Measurements from ENCODE around the gene CENPP. TPM values are rescaled to one million over a fixed set of nuclear protein-coding genes. Genes with fewer than 3 reads are reported as not detected.

CENPP gene
- total RNA-seq, 1 experiment from 2014 or later, result 4.2 TPM

DNA sequence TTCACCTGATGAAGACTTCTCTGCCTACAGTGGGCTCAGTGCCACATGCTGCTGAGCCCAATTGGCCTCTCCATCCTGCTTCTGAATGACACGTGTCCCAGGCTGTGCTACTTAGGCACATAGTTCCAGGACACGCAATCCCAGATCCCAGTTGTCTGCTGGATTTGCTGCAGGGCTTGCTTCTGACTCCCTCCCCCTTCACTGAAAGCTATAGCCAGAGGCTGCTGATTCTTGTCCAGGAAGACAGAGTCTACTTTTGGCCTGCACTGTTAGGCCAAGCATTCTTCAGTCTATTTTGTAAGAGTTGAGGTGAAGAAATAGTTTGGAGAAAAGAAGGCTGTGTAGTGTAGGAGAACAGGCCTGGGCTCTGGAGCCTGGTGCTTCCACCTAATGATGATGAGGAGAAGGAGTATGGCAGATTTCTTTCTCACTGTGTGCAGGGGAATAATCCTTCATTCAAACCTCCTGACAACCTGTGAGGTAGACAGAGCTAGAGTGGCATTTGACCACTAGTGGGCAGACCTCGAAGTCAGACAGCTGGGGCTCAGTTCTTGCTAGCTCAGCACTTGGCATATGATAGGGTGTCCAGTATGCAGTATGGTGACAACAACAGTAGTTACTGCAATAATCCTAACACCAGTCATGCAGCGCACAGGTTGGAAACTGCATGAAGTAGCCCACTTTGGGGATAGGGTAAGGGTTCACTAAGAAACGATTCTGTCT lies 176.1 kb downstream of the CENPP start:
- CTCF ChIA-PET, result interaction anchor here (0.8 to 2.7 kb wide), 8 partner anchors 8 to 116 kb away, joined by 3 to 5 read pairs (median 3); no protein-coding TSS in a partner anchor
- Mint-ChIP-seq H3K4me3 (ENCODE audit: unreplicated experiment) (peak overlapping the region; percentile 8), H3K27me3 (ENCODE audit: insufficient read depth, unreplicated experiment) (no peaks in the 10 kb centered on the region), H3K27ac (ENCODE audit: low read depth, unreplicated experiment) (peak overlapping the region; percentile 57), H3K36me3 (ENCODE audit: insufficient read depth, unreplicated experiment) (peaks cover 18% of the 10 kb centered on the region), H3K4me1 (ENCODE audit: insufficient read depth, unreplicated experiment) (peaks cover 28% of the 10 kb centered on the region), H3K9me3 (ENCODE audit: unreplicated experiment) (no peaks in the 10 kb centered on the region)
- intact Hi-C loops (cut with micrococcal nuclease), result loop anchor here (1.0 to 10.0 kb wide), 2 partner anchors 132 to 293 kb away; no protein-coding TSS in a partner anchor
- BruUV-seq (replicated peaks), result no TSS peak
- TF ChIP-seq, protein P1, sequence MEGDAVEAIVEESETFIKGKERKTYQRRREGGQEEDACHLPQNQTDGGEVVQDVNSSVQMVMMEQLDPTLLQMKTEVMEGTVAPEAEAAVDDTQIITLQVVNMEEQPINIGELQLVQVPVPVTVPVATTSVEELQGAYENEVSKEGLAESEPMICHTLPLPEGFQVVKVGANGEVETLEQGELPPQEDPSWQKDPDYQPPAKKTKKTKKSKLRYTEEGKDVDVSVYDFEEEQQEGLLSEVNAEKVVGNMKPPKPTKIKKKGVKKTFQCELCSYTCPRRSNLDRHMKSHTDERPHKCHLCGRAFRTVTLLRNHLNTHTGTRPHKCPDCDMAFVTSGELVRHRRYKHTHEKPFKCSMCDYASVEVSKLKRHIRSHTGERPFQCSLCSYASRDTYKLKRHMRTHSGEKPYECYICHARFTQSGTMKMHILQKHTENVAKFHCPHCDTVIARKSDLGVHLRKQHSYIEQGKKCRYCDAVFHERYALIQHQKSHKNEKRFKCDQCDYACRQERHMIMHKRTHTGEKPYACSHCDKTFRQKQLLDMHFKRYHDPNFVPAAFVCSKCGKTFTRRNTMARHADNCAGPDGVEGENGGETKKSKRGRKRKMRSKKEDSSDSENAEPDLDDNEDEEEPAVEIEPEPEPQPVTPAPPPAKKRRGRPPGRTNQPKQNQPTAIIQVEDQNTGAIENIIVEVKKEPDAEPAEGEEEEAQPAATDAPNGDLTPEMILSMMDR (IDR thresholded peaks at IDR 0.05; ENCODE audit: unreplicated experiment), result peak; percentile 47
- POLR2A ChIA-PET, result interaction anchor here (0.9 to 6.3 kb wide), 8 partner anchors 8 to 175 kb away, joined by 3 to 64 read pairs (median 4); partner anchors contain the start of genes ASPN, CENPP and NOL8
- DNase-seq (ENCODE audit: unreplicated experiment), result peak; percentile 68

DNA sequence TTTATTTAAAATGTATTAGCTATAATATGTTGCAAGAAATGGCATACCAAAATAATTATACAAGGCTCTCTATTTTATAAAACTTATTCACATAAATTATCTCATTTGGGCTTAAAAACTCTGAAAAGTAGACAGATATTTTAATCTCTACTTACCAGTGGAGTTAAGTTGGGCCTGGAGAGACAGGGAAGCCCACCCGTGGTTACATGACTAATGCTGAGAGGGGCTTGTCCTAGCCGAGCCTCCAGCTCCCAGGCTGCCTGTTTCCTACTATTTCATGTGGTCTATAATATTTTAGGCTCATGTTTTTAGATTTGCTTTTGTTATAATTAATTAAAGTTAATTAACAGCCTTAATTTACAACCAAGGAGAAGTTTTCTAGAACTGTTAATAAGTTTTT lies 177.4 kb downstream of the CENPP start:
- DNase-seq (ENCODE audit: unreplicated experiment), result no peak
- POLR2A ChIA-PET, result interaction anchor here (0.7 to 6.3 kb wide), 9 partner anchors 8 to 260 kb away, joined by 3 to 64 read pairs (median 3); partner anchors contain the start of genes ASPN, CENPP, ECM2 and NOL8
- BruUV-seq (replicated peaks), result no TSS peak
- TF ChIP-seq, protein P1 (IDR thresholded peaks at IDR 0.05; ENCODE audit: unreplicated experiment), result no peak
- intact Hi-C loops (cut with micrococcal nuclease), result loop anchor here (10.0 kb wide), 1 partner anchor 292 kb away; no protein-coding TSS in a partner anchor
- Mint-ChIP-seq H3K36me3 (ENCODE audit: insufficient read depth, unreplicated experiment) (peaks cover 19% of the 10 kb centered on the region), H3K9me3 (ENCODE audit: unreplicated experiment) (no peaks in the 10 kb centered on the region), H3K27me3 (ENCODE audit: insufficient read depth, unreplicated experiment) (no peaks in the 10 kb centered on the region), H3K27ac (ENCODE audit: low read depth, unreplicated experiment) (no peak overlapping the region), H3K4me3 (ENCODE audit: unreplicated experiment) (no peak overlapping the region), H3K4me1 (ENCODE audit: insufficient read depth, unreplicated experiment) (peaks cover 40% of the 10 kb centered on the region)
- CTCF ChIA-PET, result interaction anchor here (0.6 to 2.7 kb wide), 9 partner anchors 8 to 291 kb away, joined by 3 to 9 read pairs (median 4); partner anchors contain the start of gene ASPN

DNA sequence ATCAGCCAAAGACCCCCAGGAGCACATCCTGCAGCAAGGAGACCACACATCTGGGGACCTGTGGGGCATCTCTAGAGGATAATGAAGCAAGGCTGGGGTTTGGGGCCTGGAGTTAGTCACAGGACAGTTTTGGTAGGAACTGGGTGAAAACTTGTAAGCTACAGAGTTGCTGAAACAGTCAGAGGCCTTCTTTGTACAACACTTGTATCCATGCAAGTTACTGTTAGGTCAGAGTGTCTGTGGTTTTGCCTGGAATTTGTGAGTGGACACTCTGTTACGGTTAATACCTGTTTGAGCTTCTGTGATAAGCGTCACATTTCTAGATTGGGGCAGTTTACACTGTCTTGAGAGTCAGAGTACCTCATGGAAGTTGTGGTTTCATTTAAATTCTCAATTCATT lies 179.1 kb downstream of the CENPP start:
- intact Hi-C loops (cut with micrococcal nuclease), result loop anchor here (5.0 to 10.0 kb wide), 4 partner anchors 102 to 290 kb away; partner anchors contain the start of genes CENPP and NOL8
- Mint-ChIP-seq H3K36me3 (ENCODE audit: insufficient read depth, unreplicated experiment) (peaks cover 19% of the 10 kb centered on the region), H3K9me3 (ENCODE audit: unreplicated experiment) (no peaks in the 10 kb centered on the region), H3K4me1 (ENCODE audit: insufficient read depth, unreplicated experiment) (peaks cover 40% of the 10 kb centered on the region), H3K27me3 (ENCODE audit: insufficient read depth, unreplicated experiment) (no peaks in the 10 kb centered on the region), H3K4me3 (ENCODE audit: unreplicated experiment) (peak overlapping the region; percentile 71), H3K27ac (ENCODE audit: low read depth, unreplicated experiment) (peak overlapping the region; percentile 82)
- DNase-seq (ENCODE audit: unreplicated experiment), result peak; percentile 25
- no TSS peak for BruUV-seq (replicated peaks)
- ChIA-PET POLR2A (interaction anchor here (0.6 to 6.3 kb wide), 17 partner anchors 9 to 178 kb away, joined by 3 to 64 read pairs (median 4); partner anchors contain the start of genes CENPP, IPPK and NOL8), CTCF (interaction anchor here (0.6 to 1.0 kb wide), 2 partner anchors 62 to 286 kb away, joined by 3 to 7 read pairs; no protein-coding TSS in a partner anchor)
- TF ChIP-seq, protein P1 (IDR thresholded peaks at IDR 0.05; ENCODE audit: unreplicated experiment), result no peak

All from MCF 10A (cell line).